Mammary epithelial cell (primary cell): Measurements from ENCODE around the gene PAPPA2.

ENCODE experiments used
- EZH2 ChIP-seq: IDR thresholded peaks from 2 replicates; pipeline ENCODE4 v1.6.1; 2012; ENCODE audit warnings: low read length, inconsistent platforms, borderline replicate concordance
- TF ChIP-seq, protein P1 (sequence below), 2 donors: IDR thresholded peaks in 1 of 2; conservative IDR thresholded peaks in 1 of 2; 2 replicates each; pipeline ENCODE4 v1.5.1; 2011 to 2012; ENCODE audit warnings: inconsistent platforms in 2 of 2, low read length in 2 of 2, mild to moderate bottlenecking in 2 of 2, control low read depth in 1 of 2, low read depth in 1 of 2; ENCODE audit not compliant: insufficient read depth in 1 of 2; ENCODE audit errors: extremely low read depth in 1 of 2

GRCh38 chr1:176542352-176542751 lies 79.4 kb downstream of the PAPPA2 start:
- TF ChIP-seq EZH2 = no peak
- TF ChIP-seq, protein P1, sequence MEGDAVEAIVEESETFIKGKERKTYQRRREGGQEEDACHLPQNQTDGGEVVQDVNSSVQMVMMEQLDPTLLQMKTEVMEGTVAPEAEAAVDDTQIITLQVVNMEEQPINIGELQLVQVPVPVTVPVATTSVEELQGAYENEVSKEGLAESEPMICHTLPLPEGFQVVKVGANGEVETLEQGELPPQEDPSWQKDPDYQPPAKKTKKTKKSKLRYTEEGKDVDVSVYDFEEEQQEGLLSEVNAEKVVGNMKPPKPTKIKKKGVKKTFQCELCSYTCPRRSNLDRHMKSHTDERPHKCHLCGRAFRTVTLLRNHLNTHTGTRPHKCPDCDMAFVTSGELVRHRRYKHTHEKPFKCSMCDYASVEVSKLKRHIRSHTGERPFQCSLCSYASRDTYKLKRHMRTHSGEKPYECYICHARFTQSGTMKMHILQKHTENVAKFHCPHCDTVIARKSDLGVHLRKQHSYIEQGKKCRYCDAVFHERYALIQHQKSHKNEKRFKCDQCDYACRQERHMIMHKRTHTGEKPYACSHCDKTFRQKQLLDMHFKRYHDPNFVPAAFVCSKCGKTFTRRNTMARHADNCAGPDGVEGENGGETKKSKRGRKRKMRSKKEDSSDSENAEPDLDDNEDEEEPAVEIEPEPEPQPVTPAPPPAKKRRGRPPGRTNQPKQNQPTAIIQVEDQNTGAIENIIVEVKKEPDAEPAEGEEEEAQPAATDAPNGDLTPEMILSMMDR (conservative IDR thresholded peaks at IDR 0.05 in 1 of 2, IDR thresholded peaks at IDR 0.05 in 1 of 2; ENCODE audit: extremely low read depth in 1 of 2, insufficient read depth in 1 of 2, low read depth in 1 of 2, low read length in 2 of 2) = no peak
